Upper lobe of left lung (tissue), 6 donors: ENCODE measurements around the gene MAP7D1. TPM values are rescaled to one million over a fixed set of nuclear protein-coding genes. Genes with fewer than 3 reads are reported as not detected.

Source experiments
- ATAC-seq, 2 donors: fragments of 200-7000 bp; cut with Tn5 transposase; one replicate each; pipeline ENCODE4 v1.9.1; 2022; ENCODE audit warnings: mild to moderate bottlenecking in 2 of 2, moderate library complexity in 2 of 2; ENCODE audit not compliant: low FRiP score in 2 of 2
- DNase-seq, 2 donors: peaks; one replicate each; pipeline ENCODE4 v3.0.0-alpha.2; 2019 to 2020
- H3K27ac ChIP-seq, 4 donors: fragments of 200-600 bp; sonication (generic); one replicate each; pipeline ENCODE4 v1.5.1; 2016 to 2019
- H3K27me3 ChIP-seq, 4 donors: fragments of 200-600 bp; sonication (generic); one replicate each; pipeline ENCODE4 v1.5.1; 2017 to 2019
- H3K36me3 ChIP-seq, 4 donors: fragments of 200-600 bp; sonication (generic); one replicate each; pipeline ENCODE4 v1.5.1; 2016 to 2019
- H3K4me1 ChIP-seq, 4 donors: fragments of 200-600 bp; sonication (generic); one replicate each; pipeline ENCODE4 v1.5.1; 2018 to 2019
- H3K4me3 ChIP-seq, 4 donors: fragments of 200-600 bp; sonication (generic); one replicate each; pipeline ENCODE4 v1.5.1; 2017 to 2019; ENCODE audit warnings: mild to moderate bottlenecking in 2 of 4, moderate library complexity in 1 of 4
- H3K9me3 ChIP-seq, 4 donors: fragments of 200-600 bp; sonication (generic); one replicate each; pipeline ENCODE4 v1.5.1; 2018 to 2019
- EP300 ChIP-seq, 4 donors: sonication (generic); formaldehyde crosslinking; IDR thresholded peaks; one replicate each; pipeline ENCODE4 v1.5.1; 2017; ENCODE audit warnings: antibody characterized with exemption in 4 of 4, control low read depth in 2 of 4
- POLR2A ChIP-seq, 4 donors: fragments of 450-650 bp; IDR thresholded peaks; one replicate each; pipeline ENCODE4 v1.5.1; 2016 to 2017; ENCODE audit warnings: antibody characterized with exemption in 4 of 4, mild to moderate bottlenecking in 2 of 4
- POLR2AphosphoS5 ChIP-seq, 2 donors: sonication (generic); formaldehyde crosslinking; IDR thresholded peaks; one replicate each; pipeline ENCODE4 v1.5.1; 2017; ENCODE audit warnings: antibody characterized with exemption in 2 of 2
- WGBS, 2 donors: methylation state at CpG; one replicate each; pipeline ENCODE4 v1.1.5; 2017 to 2018; 5-methylcytosine and 5-hydroxymethylcytosine counted together
- total RNA-seq, 6 donors: library from RNA; depleted of rRNA in 4 of 6; stranded (reverse); fragments of >200 nt in 4 of 6; gene quantifications; one replicate each; pipeline versions ENCODE4 v1.1.0 to v1.2.1, GENCODE V29; 2016 to 2021
- TF ChIP-seq, protein P1 (sequence below), 6 experiments: fragments of 450-650 bp in 4 of 6; fragments of 200-600 bp in 2 of 6; sonication (generic) in 2 of 6; IDR thresholded peaks; one replicate each; pipeline ENCODE4 v1.5.1; 2016 to 2019; ENCODE audit warnings: antibody characterized with exemption in 6 of 6
- donor health status: DM: no; HTN: no; CAD: no; lungs with moderate emphysema.
- donor health status: DM: no; HTN: yes; CAD: no; lungs with severe emphysema.

The MAP7D1 gene
- total RNA-seq, 6 donors from 2014 or later = 129 to 290 (median 153) TPM

DNA sequence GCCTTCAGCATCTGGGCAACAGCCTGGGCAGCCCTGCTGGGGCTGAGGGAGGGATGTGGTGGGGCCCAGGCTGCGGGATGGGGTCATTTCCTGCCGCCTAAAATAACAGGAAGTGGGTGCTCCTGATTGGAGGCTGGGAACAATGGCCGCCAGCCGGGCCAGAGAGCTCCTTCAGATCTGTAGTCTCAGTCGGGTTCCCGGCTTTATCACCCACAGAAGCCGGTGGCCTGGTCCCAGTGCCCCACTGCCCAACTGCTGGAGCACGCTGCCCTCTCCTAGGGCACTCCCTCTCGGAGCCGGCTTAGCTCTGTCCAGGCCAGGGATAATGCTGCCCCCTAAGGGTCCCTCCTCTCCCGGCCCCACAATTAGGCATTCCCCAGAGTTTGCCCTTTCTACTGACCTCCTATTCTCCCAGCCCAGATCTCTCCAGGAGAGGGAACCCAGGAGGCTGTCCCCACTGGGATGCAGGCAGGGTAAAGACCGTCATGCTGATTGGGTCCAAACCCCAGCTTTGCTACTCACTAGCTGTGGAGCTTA is 5.1 kb downstream of the MAP7D1 start:
- peak overlapping the region; percentile 86 to 100 (median 100) for H3K27ac ChIP-seq
- no peaks in the 10 kb centered on the region for H3K27me3 ChIP-seq
- ATAC-seq (peak; percentile 55), DNase-seq (peak; percentile 74 to 81)
- H3K36me3 ChIP-seq = peaks cover 0 to 5% (median 0%) of the 10 kb centered on the region in 4 donors
- no peaks in the 10 kb centered on the region for H3K9me3 ChIP-seq
- H3K4me3 ChIP-seq = peak overlapping the region in 3 of 4 donors; percentile 31 to 42 (median 41)
- peaks cover 65 to 82% (median 73%) of the 10 kb centered on the region in 4 donors for H3K4me1 ChIP-seq
- WGBS, 2 donors = 10% methylated on average over 12 of the region's 12 CpGs; no CpG with 5 or more reads in 1 of the 2 donors
- TF ChIP-seq, protein P1, sequence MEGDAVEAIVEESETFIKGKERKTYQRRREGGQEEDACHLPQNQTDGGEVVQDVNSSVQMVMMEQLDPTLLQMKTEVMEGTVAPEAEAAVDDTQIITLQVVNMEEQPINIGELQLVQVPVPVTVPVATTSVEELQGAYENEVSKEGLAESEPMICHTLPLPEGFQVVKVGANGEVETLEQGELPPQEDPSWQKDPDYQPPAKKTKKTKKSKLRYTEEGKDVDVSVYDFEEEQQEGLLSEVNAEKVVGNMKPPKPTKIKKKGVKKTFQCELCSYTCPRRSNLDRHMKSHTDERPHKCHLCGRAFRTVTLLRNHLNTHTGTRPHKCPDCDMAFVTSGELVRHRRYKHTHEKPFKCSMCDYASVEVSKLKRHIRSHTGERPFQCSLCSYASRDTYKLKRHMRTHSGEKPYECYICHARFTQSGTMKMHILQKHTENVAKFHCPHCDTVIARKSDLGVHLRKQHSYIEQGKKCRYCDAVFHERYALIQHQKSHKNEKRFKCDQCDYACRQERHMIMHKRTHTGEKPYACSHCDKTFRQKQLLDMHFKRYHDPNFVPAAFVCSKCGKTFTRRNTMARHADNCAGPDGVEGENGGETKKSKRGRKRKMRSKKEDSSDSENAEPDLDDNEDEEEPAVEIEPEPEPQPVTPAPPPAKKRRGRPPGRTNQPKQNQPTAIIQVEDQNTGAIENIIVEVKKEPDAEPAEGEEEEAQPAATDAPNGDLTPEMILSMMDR (IDR thresholded peaks at IDR 0.05) = peak in 4 of 6 experiments; percentile 18 to 31 (median 25)
- TF ChIP-seq EP300 (IDR thresholded peaks at IDR 0.05) = peak in 2 of 4 donors; percentile 9 to 31
- peak; percentile 64 to 65 for TF ChIP-seq POLR2AphosphoS5 (IDR thresholded peaks at IDR 0.05)
- TF ChIP-seq POLR2A (IDR thresholded peaks at IDR 0.05) = peak in 1 of 4 donors; percentile 49

DNA sequence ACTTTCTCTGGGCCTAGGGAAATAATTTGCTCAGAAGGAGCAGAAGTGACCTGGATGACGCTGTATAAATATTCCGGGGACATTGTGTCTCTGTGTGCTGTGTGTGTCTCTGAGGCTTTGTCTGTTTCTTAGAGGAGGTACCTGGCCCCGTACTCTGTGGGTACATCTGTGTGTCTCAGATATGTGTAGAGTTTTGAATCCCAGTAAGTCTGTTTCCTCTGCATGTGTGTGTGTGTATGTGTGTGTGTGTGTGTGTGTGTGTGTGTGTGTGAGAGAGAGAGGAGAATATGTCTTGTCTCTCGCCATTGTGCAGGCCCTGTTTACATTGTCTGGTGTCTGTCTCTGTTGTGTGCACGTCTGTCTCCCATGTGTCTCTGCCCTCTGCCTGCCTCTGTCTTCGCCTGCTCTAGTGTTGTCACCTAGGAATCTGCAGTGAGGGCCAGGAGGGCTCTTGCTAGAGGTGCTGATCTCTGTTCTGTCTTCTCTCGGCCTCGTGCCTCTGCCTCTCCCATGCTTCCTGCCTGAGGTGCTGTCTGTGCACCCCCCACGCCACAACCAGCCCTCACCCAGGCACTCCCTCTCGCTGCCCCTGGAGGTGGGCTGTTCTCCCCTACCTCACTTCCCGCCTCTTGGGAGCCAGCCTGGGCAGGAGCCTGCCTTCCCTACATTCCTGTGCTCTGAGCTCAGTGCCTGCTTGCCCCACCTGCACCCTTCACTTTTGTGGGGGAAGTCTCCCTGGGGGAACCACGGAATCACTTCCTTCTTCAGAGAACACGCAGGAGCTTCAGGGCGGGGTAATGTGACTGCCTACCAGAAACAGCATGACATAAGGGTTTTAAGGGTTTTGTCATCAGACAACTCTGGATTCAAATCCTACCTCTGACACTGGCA is 5.9 kb downstream of the MAP7D1 start:
- H3K9me3 ChIP-seq = no peaks in the 10 kb centered on the region
- H3K4me3 ChIP-seq = peak overlapping the region in 3 of 4 donors; percentile 31 to 42 (median 41)
- ATAC-seq (peak; percentile 67 to 82), DNase-seq (peak in 1 of 2 donors; percentile 94)
- TF ChIP-seq, protein P1 (IDR thresholded peaks at IDR 0.05) = no peak
- TF ChIP-seq EP300 (IDR thresholded peaks at IDR 0.05) (peak in 1 of 4 donors; percentile 47), POLR2AphosphoS5 (IDR thresholded peaks at IDR 0.05) (peak; percentile 50 to 68), POLR2A (IDR thresholded peaks at IDR 0.05) (peak in 1 of 4 donors; percentile 53)
- H3K27me3 ChIP-seq = no peaks in the 10 kb centered on the region
- peaks cover 67 to 91% (median 76%) of the 10 kb centered on the region in 4 donors for H3K4me1 ChIP-seq
- H3K36me3 ChIP-seq = peaks cover 0 to 6% (median 1%) of the 10 kb centered on the region in 4 donors
- WGBS, 2 donors = 16 to 19% methylated on average over 13 to 14 of the region's 14 CpGs
- peak overlapping the region; percentile 86 to 100 (median 100) for H3K27ac ChIP-seq

DNA sequence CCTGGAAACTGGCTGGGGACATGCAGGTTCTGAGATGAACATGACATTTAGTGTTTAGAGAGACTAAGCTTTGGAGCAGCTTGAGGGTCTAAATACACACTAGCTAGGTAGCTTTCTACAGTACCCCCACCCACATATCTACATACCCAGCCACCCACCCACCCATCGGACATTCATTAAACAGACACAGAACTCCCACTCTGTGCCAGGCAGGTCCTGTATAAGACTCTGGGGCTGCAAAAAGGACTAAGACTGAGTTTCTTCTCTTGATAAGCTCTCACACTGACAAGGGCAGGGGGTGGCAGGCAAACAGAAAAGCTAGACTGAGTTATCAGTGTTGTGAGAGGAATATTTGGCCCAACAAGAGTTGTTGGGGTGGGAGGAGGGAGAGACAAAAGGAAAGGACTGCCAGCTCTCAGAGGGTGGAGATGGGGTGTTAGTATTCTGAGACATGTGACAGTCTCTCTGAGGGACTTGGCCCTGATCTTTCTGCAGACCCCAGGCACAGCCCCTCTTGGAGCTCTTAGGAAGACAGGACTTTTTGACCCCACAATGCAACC is 6.8 kb downstream of the MAP7D1 start:
- peak overlapping the region; percentile 86 to 100 (median 100) for H3K27ac ChIP-seq
- no peak for DNase-seq
- H3K4me3 ChIP-seq = no peak overlapping the region
- no peaks in the 10 kb centered on the region for H3K27me3 ChIP-seq
- H3K4me1 ChIP-seq = peaks cover 64 to 93% (median 76%) of the 10 kb centered on the region in 4 donors
- TF ChIP-seq, protein P1 (IDR thresholded peaks at IDR 0.05) = no peak
- TF ChIP-seq EP300 (IDR thresholded peaks at IDR 0.05) = no peak
- TF ChIP-seq POLR2A (IDR thresholded peaks at IDR 0.05) = no peak
- no peak for TF ChIP-seq POLR2AphosphoS5 (IDR thresholded peaks at IDR 0.05)
- no peaks in the 10 kb centered on the region for H3K9me3 ChIP-seq
- no peak for ATAC-seq
- peaks cover 0 to 13% (median 6%) of the 10 kb centered on the region in 4 donors for H3K36me3 ChIP-seq
- 55 to 64% methylated on average over 1 of the region's 1 CpG for WGBS, 2 donors

DNA sequence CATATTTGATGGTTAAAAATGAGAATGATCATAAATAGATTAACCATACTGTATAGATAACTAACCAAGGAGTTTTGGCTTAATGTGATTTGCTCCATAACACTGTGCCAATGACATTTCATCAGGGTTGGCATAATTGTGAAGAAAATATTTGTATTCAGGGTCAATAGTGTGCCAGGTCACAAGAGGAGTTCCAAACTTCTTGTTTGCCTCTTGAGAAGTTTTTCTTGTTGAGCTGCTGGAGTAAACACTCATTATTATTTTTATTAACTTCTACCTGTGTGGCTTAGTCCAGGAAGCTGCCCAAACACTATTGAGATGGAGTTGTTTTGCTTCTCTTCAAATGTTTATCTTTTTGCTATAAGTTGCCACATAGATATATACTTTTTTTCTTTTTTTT is 7.5 kb downstream of the MAP7D1 start:
- Histone ChIP-seq H3K4me3 (no peak overlapping the region), H3K36me3 (peaks cover 0 to 19% (median 8%) of the 10 kb centered on the region in 4 donors), H3K27me3 (no peaks in the 10 kb centered on the region), H3K27ac (peak overlapping the region; percentile 86 to 100 (median 100)), H3K9me3 (no peaks in the 10 kb centered on the region), H3K4me1 (peaks cover 60 to 93% (median 71%) of the 10 kb centered on the region in 4 donors)
- ATAC-seq (no peak), DNase-seq (no peak)
- TF ChIP-seq POLR2A (IDR thresholded peaks at IDR 0.05) (no peak), EP300 (IDR thresholded peaks at IDR 0.05) (no peak), POLR2AphosphoS5 (IDR thresholded peaks at IDR 0.05) (no peak)
- TF ChIP-seq, protein P1 (IDR thresholded peaks at IDR 0.05) = no peak
